ENCODE data around the gene DERL3. TPM values are rescaled to one million over a fixed set of nuclear protein-coding genes. Genes with fewer than 3 reads are reported as not detected.

The DERL3 gene
- total RNA-seq, 1 donor from 2014 or later = 0.12 TPM

GRCh38 chr22:23816156-23816976 is 22.4 kb downstream of the DERL3 start:
- no peak overlapping the region for H3K4me3 ChIP-seq (ENCODE audit: low read depth, low read length)
- no peak for TF ChIP-seq CTCF (conservative IDR thresholded peaks at IDR 0.05; ENCODE audit: low read depth, low read length)
- DNase-seq (ENCODE audit: low read depth) = no peak

- DNase-seq (ENCODE audit: low read depth) = no peak
- no peak overlapping the region for H3K4me3 ChIP-seq (ENCODE audit: low read depth, low read length)
- no peak for TF ChIP-seq CTCF (conservative IDR thresholded peaks at IDR 0.05; ENCODE audit: low read depth, low read length)
Observed at GRCh38 chr22:23815541-23816155, 23.2 kb downstream of the DERL3 start.

- no peak overlapping the region for H3K4me3 ChIP-seq (ENCODE audit: low read depth, low read length)
- DNase-seq (ENCODE audit: low read depth) = no peak
- no peak for TF ChIP-seq CTCF (conservative IDR thresholded peaks at IDR 0.05; ENCODE audit: low read depth, low read length)
Observed at GRCh38 chr22:23812378-23812777, 26.4 kb downstream of the DERL3 start.

- H3K4me3 ChIP-seq (ENCODE audit: low read depth, low read length) = no peak overlapping the region
- no peak for TF ChIP-seq CTCF (conservative IDR thresholded peaks at IDR 0.05; ENCODE audit: low read depth, low read length)
- no peak for DNase-seq (ENCODE audit: low read depth)
Observed at GRCh38 chr22:23806837-23807236, 32.0 kb downstream of the DERL3 start.

GRCh38 chr22:23804781-23805291 is 34.0 kb downstream of the DERL3 start:
- H3K4me3 ChIP-seq (ENCODE audit: low read depth, low read length) = no peak overlapping the region
- no peak for TF ChIP-seq CTCF (conservative IDR thresholded peaks at IDR 0.05; ENCODE audit: low read depth, low read length)
- no peak for DNase-seq (ENCODE audit: low read depth)

GRCh38 chr22:23803001-23803819 is 35.6 kb downstream of the DERL3 start:
- no peak overlapping the region for H3K4me3 ChIP-seq (ENCODE audit: low read depth, low read length)
- no peak for TF ChIP-seq CTCF (conservative IDR thresholded peaks at IDR 0.05; ENCODE audit: low read depth, low read length)
- no peak for DNase-seq (ENCODE audit: low read depth)

Measured in epithelial cell of proximal tubule (primary cell).